Sigmoid colon (tissue), 7 donors: ENCODE data around the gene SH3PXD2B. TPM values are rescaled to one million over a fixed set of nuclear protein-coding genes. Genes with fewer than 3 reads are reported as not detected.

Experiments
- DNase-seq: peaks from one replicate; pipeline ENCODE4 v3.0.0-alpha.2; 2019
- H3K27ac ChIP-seq, 4 donors: fragments of 200-600 bp; sonication (generic); one replicate each; pipeline ENCODE4 v1.5.1; 2016 to 2019; ENCODE audit warnings: mild to moderate bottlenecking in 1 of 4
- H3K27me3 ChIP-seq, 3 donors: fragments of 200-600 bp; sonication (generic); one replicate each; pipeline ENCODE4 v1.5.1; 2019; ENCODE audit warnings: mild to moderate bottlenecking in 1 of 3
- H3K36me3 ChIP-seq, 4 donors: fragments of 200-600 bp; sonication (generic); one replicate each; pipeline ENCODE4 v1.5.1; 2016 to 2019
- H3K4me1 ChIP-seq, 4 donors: fragments of 200-600 bp; sonication (generic); one replicate each; pipeline ENCODE4 v1.5.1; 2017 to 2019
- H3K4me3 ChIP-seq, 4 donors: fragments of 200-600 bp; sonication (generic); one replicate each; pipeline ENCODE4 v1.5.1; 2017 to 2019; ENCODE audit warnings: mild to moderate bottlenecking in 2 of 4, moderate library complexity in 1 of 4
- H3K9me3 ChIP-seq, 4 donors: fragments of 200-600 bp in 3 of 4; sonication (generic) in 3 of 4; one replicate each; pipeline versions ENCODE4 v1.5.1 to v1.6.1; 2013 to 2019
- EP300 ChIP-seq, 4 donors: sonication (generic); formaldehyde crosslinking; IDR thresholded peaks; one replicate each; pipeline ENCODE4 v1.6.1; 2017; ENCODE audit warnings: antibody characterized with exemption in 4 of 4
- POLR2A ChIP-seq, 2 donors: fragments of 450-650 bp; IDR thresholded peaks; one replicate each; pipeline ENCODE4 v1.6.1; 2016; ENCODE audit warnings: antibody characterized with exemption in 2 of 2, mild to moderate bottlenecking in 2 of 2, moderate library complexity in 2 of 2
- POLR2AphosphoS5 ChIP-seq, 4 donors: sonication (generic); formaldehyde crosslinking; IDR thresholded peaks; one replicate each; pipeline ENCODE4 v1.6.1; 2017; ENCODE audit warnings: antibody characterized with exemption in 4 of 4
- WGBS, 2 donors: extraction: QIAGEN DNeasy Blood & Tissue Kit; methylation state at CpG; one replicate each; pipeline ENCODE4 v1.1.7; 2013; 5-methylcytosine and 5-hydroxymethylcytosine counted together
- intact Hi-C: fragments of 100-400 bp; cut with DNase I; formaldehyde crosslinking; loops from one replicate; pipeline ENCODE4 v1.15.1; 2023
- polyA plus RNA-seq, 3 donors: library from polyadenylated mRNA; stranded (reverse); fragments of 200-250 nt; gene quantifications; one replicate each; pipeline ENCODE4 v1.2.3, GENCODE V29; 2013
- total RNA-seq, 4 donors: library from RNA; depleted of rRNA; stranded (reverse); fragments of >200 nt; gene quantifications; one replicate each; pipeline ENCODE4 v1.1.0, GENCODE V29; 2016
- TF ChIP-seq, protein P1 (sequence below), 4 experiments: fragments of 450-650 bp in 3 of 4; fragments of 200-600 bp in 1 of 4; IDR thresholded peaks; one replicate each; pipeline ENCODE4 v1.5.1; 2016 to 2019; ENCODE audit warnings: antibody characterized with exemption in 4 of 4, mild to moderate bottlenecking in 3 of 4, moderate library complexity in 2 of 4
- donor health status: healthy with polysubstance abuse.
- donor health status: Bipolar disorder and iron deficiency.
- donor health status: healthy.

The SH3PXD2B gene
- total and polyA plus RNA-seq, 7 donors = 3.6 to 45.7 (median 19.3) TPM

DNA sequence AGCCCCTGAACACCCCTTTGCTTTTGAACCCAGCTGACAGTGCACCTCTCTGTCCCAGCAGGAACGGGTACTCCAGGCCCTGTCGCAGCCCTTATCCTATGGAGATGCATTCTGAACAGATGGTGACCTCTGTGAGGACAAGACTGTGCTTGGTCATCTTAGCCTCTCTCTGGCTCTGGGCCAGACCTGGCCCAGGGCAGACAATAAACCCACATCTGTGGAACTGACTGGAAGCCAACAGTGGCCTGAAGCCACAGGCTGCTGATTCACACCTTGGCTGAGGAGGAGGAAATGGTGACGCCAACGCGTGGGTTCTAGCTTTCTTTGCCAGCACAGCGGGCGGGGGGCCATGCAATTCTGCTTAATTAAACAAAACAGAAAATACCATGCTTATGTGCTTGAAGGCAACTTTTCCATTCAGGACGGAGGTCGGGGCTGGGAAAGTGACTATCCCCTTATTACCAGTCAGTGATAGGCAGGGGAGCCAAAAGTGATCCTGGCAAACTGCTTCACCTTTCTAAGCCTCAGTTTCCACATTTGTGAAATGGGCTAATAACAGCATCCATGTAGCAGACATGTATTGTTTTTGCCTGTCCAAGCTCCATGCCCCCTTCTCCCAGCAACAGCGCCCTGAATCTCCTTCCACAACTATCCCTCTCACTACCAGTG lies 10.8 kb downstream of the SH3PXD2B start:
- Histone ChIP-seq H3K9me3 (no peaks in the 10 kb centered on the region), H3K27ac (peak overlapping the region; percentile 73 to 95 (median 81)), H3K4me3 (no peak overlapping the region), H3K4me1 (peaks cover 0 to 69% (median 64%) of the 10 kb centered on the region in 4 donors), H3K36me3 (no peaks in the 10 kb centered on the region), H3K27me3 (no peaks in the 10 kb centered on the region)
- intact Hi-C loops = no loop called here
- peak; percentile 97 for DNase-seq
- TF ChIP-seq, protein P1, sequence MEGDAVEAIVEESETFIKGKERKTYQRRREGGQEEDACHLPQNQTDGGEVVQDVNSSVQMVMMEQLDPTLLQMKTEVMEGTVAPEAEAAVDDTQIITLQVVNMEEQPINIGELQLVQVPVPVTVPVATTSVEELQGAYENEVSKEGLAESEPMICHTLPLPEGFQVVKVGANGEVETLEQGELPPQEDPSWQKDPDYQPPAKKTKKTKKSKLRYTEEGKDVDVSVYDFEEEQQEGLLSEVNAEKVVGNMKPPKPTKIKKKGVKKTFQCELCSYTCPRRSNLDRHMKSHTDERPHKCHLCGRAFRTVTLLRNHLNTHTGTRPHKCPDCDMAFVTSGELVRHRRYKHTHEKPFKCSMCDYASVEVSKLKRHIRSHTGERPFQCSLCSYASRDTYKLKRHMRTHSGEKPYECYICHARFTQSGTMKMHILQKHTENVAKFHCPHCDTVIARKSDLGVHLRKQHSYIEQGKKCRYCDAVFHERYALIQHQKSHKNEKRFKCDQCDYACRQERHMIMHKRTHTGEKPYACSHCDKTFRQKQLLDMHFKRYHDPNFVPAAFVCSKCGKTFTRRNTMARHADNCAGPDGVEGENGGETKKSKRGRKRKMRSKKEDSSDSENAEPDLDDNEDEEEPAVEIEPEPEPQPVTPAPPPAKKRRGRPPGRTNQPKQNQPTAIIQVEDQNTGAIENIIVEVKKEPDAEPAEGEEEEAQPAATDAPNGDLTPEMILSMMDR (IDR thresholded peaks at IDR 0.05) = no peak
- TF ChIP-seq POLR2AphosphoS5 (IDR thresholded peaks at IDR 0.05) (peak; percentile 83 to 95 (median 88)), POLR2A (IDR thresholded peaks at IDR 0.05) (no peak), EP300 (IDR thresholded peaks at IDR 0.05) (peak in 3 of 4 donors; percentile 41 to 94 (median 80))
- WGBS, 2 donors = 31 to 53% methylated on average over 10 of the region's 10 CpGs

DNA sequence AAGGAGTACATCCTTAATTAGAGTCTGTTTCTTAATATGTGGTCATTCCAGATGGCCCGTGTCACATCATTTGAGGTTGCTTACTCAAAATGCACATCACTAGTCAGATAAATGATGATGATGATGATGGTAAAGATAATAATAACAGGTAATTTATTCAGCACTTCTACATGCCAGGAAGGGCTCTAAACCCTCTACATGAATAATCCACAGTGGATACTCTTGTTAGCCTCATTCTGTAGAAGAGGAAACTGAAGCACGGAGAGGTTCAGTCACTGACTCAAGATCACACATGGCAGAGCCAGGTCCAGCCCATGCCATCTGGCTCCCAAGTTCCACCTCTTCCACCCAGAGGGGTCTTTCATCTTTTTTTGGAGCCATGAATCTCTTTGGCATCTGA lies 11.7 kb downstream of the SH3PXD2B start:
- H3K4me1 ChIP-seq = peaks cover 0 to 72% (median 65%) of the 10 kb centered on the region in 4 donors
- 82 to 85% methylated on average over 2 of the region's 2 CpGs for WGBS, 2 donors
- no peak overlapping the region for H3K4me3 ChIP-seq
- no peak for TF ChIP-seq EP300 (IDR thresholded peaks at IDR 0.05)
- TF ChIP-seq POLR2A (IDR thresholded peaks at IDR 0.05) = no peak
- no peak for TF ChIP-seq POLR2AphosphoS5 (IDR thresholded peaks at IDR 0.05)
- TF ChIP-seq, protein P1 (IDR thresholded peaks at IDR 0.05) = no peak
- H3K27ac ChIP-seq = peak overlapping the region; percentile 73 to 95 (median 81)
- DNase-seq = no peak
- H3K9me3 ChIP-seq = no peaks in the 10 kb centered on the region
- intact Hi-C loops = no loop called here
- no peaks in the 10 kb centered on the region for H3K27me3 ChIP-seq
- no peaks in the 10 kb centered on the region for H3K36me3 ChIP-seq

DNA sequence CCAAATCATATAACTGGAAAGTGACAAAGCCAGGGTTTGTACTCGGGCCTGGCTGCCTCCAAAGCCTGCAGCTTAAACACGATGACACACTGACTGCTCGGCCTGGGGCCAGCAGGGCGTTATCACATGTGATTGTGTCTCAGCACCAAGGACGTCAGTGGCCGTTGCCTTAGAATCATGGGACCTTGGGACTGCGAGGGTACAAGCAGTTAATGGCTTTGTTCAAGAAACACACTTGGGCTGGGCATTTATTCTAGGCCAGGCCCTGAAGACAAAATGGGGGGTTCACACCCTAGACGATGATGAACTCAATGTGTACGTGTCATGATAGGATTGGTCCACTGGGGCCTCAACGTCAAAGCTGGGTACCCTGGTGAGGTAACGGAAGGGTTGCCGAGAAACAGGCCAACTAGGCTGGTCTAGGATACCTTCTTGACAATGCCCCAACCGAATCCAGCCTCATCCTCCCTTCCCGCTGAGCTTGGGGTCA lies 13.0 kb downstream of the SH3PXD2B start:
- TF ChIP-seq POLR2AphosphoS5 (IDR thresholded peaks at IDR 0.05) = no peak
- no peak for TF ChIP-seq EP300 (IDR thresholded peaks at IDR 0.05)
- TF ChIP-seq, protein P1 (IDR thresholded peaks at IDR 0.05) = no peak
- TF ChIP-seq POLR2A (IDR thresholded peaks at IDR 0.05) = no peak
- Histone ChIP-seq H3K27ac (peak overlapping the region in 3 of 4 donors; percentile 12 to 95 (median 26)), H3K27me3 (no peaks in the 10 kb centered on the region), H3K36me3 (no peaks in the 10 kb centered on the region), H3K4me1 (peaks cover 0 to 72% (median 65%) of the 10 kb centered on the region in 4 donors), H3K4me3 (no peak overlapping the region), H3K9me3 (no peaks in the 10 kb centered on the region)
- 89 to 94% methylated on average over 14 of the region's 14 CpGs for WGBS, 2 donors
- peak; percentile 80 for DNase-seq
- intact Hi-C loops = no loop called here

DNA sequence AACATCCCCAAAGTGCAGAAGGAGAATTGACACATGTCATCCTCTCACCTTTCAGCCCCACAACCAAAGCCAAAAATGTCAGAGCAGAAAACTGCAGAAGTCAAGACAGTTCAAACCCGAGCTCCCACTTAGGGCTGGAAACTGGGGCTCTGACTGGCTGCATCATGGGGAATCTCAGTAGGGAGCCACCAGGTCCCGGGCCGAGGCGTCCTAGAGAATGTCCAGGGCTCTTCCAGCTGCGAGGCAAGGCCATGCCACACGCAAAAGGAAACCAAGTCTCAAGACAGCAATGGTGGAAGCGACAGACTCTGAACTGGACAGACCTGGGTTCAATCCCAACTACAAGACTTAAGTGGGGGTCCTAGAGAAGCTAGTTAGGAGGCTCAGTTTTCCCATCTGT lies 13.8 kb downstream of the SH3PXD2B start:
- Histone ChIP-seq H3K36me3 (no peaks in the 10 kb centered on the region), H3K27ac (peak overlapping the region in 2 of 4 donors; percentile 26 to 95), H3K4me3 (no peak overlapping the region), H3K9me3 (no peaks in the 10 kb centered on the region), H3K4me1 (peaks cover 0 to 72% (median 63%) of the 10 kb centered on the region in 4 donors), H3K27me3 (no peaks in the 10 kb centered on the region)
- DNase-seq = peak; percentile 38
- WGBS, 2 donors = 93 to 95% methylated on average over 7 of the region's 7 CpGs
- TF ChIP-seq POLR2AphosphoS5 (IDR thresholded peaks at IDR 0.05) (no peak), POLR2A (IDR thresholded peaks at IDR 0.05) (no peak), EP300 (IDR thresholded peaks at IDR 0.05) (no peak)
- TF ChIP-seq, protein P1 (IDR thresholded peaks at IDR 0.05) = no peak
- intact Hi-C loops = no loop called here
